ENCODE measurements around the gene AGPAT4.

DNA sequence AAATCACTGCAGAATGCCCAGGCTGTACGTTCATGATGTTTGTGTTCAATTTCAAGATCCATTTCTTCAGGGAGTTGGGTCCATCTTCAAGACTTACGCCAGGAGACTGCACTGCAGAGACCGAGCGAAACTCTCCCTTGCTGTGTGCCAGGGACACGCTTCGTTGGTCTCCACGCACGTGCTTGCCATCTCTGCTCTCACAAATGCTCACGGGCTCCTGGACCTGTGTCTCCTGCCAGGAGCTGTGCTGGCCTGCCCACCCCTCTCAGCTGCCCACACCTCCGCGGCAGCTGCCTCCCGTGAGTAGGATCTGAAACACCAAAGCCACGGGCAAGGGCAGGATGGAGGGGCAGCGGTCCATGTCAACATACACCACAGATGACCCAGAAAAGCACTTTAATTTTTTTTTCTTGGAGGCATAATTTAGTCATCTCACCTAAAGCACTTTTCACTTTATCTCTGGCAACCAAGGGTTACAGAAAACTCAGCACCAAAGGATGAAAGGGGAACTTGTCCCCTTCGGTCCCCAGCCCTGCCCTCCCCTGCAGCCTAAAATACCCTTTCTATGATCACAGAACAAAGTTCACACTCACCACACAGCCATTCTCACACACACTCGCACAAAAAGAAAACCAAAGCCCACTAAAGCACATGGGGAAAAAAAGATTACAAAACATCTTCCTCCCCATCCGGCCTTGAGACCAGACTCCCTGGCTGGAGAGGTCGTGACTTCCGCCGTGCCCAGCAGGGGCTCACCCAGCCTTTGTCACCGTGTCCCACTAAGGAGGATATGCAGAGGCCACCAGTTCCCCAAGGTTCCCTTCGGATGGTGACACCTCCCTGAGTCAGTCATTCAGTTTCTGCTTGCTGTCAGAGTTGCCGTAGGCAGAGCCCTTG lies 137.9 kb downstream of the AGPAT4 start:
- TF ChIP-seq CTCF (IDR thresholded peaks at IDR 0.05) (no peak), POLR2A (IDR thresholded peaks at IDR 0.05) (no peak)

Data from breast epithelium (tissue), 3 donors.